ENCODE measurements around the gene KCNQ2. TPM values are rescaled to one million over a fixed set of nuclear protein-coding genes. Genes with fewer than 3 reads are reported as not detected.

KCNQ2 gene
- total and polyA plus RNA-seq, 8 donors: 0.03 to 2.2 (median 0.25) TPM; not detected in 5

DNA sequence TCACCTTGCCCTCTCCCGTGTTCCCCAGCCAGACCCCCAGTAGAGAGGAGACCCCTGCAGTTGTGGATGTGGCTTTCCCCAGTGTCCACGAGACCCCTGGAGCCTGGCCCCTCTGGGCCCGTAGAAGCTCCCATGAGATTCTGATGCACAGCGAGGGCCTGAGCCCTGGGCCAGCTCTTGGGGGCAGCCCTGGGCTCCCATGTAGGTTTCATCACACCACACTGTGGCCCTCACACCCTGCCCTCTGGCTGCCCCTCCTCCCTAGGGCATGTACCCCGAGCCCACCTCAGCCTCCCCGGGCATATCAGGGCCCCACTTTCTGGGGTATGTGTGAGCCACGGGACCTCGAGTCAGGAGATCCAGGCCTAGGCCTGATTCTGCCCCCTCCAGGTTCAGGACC, 104.3 kb downstream of the KCNQ2 start:
- TF ChIP-seq, protein P1, sequence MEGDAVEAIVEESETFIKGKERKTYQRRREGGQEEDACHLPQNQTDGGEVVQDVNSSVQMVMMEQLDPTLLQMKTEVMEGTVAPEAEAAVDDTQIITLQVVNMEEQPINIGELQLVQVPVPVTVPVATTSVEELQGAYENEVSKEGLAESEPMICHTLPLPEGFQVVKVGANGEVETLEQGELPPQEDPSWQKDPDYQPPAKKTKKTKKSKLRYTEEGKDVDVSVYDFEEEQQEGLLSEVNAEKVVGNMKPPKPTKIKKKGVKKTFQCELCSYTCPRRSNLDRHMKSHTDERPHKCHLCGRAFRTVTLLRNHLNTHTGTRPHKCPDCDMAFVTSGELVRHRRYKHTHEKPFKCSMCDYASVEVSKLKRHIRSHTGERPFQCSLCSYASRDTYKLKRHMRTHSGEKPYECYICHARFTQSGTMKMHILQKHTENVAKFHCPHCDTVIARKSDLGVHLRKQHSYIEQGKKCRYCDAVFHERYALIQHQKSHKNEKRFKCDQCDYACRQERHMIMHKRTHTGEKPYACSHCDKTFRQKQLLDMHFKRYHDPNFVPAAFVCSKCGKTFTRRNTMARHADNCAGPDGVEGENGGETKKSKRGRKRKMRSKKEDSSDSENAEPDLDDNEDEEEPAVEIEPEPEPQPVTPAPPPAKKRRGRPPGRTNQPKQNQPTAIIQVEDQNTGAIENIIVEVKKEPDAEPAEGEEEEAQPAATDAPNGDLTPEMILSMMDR (IDR thresholded peaks at IDR 0.05): no peak
- TF ChIP-seq POLR2A (IDR thresholded peaks at IDR 0.05): no peak
- TF ChIP-seq EP300 (IDR thresholded peaks at IDR 0.05): no peak
- TF ChIP-seq POLR2AphosphoS5 (IDR thresholded peaks at IDR 0.05): no peak
- no peaks in the 10 kb centered on the region for H3K36me3 ChIP-seq
- H3K4me3 ChIP-seq: no peak overlapping the region
- peaks cover 2 to 94% (median 35%) of the 10 kb centered on the region in 3 donors for H3K27me3 ChIP-seq
- no peak overlapping the region for H3K27ac ChIP-seq
- no peak for DNase-seq
- intact Hi-C loops (cut with DNase I; ENCODE audit: low total_unique reads): no loop called here
- 67 to 87% (median 80%) methylated on average over 7 to 8 of the region's 8 CpGs for WGBS, 5 donors
- H3K4me1 ChIP-seq: no peaks in the 10 kb centered on the region
- H3K9me3 ChIP-seq: no peaks in the 10 kb centered on the region

DNA sequence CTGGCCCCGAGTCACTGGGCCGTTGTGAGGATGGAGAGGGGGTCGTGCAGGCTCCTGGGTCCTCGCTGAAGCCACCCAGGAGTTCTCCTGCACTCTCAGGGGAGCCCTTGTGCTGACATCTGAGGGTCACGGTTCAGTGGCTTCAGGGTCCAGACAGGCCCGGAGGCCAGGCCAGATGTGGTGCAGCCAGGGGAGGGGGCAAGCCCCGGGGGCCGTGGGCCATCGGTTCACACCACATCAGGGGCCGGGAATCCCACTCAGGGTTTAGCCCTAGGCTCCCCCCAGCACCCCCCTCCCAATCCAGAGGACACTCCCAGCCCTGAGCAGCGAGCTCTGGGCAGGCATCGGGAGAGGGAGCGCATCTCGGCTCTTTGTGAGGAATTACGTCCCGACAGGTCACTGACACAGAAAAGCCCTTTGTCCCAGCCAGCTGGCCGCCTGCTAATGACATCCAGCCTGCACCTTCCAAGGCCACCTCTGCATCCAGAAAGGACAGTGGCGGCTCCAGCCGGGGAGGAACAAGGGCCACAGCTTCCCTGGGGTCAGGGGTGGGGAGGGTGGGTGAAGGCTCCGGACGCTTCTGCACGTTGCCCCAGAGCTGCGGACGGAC, 104.9 kb downstream of the KCNQ2 start:
- no peak for DNase-seq
- Histone ChIP-seq H3K27ac (no peak overlapping the region), H3K9me3 (no peaks in the 10 kb centered on the region), H3K4me3 (no peak overlapping the region), H3K27me3 (peaks cover 0 to 94% (median 37%) of the 10 kb centered on the region in 3 donors), H3K36me3 (no peaks in the 10 kb centered on the region), H3K4me1 (no peaks in the 10 kb centered on the region)
- intact Hi-C loops (cut with DNase I; ENCODE audit: low total_unique reads): no loop called here
- 62 to 71% (median 66%) methylated on average over 20 to 24 of the region's 24 CpGs for WGBS, 5 donors
- no peak for TF ChIP-seq POLR2AphosphoS5 (IDR thresholded peaks at IDR 0.05)
- TF ChIP-seq, protein P1 (IDR thresholded peaks at IDR 0.05): no peak
- no peak for TF ChIP-seq EP300 (IDR thresholded peaks at IDR 0.05)
- no peak for TF ChIP-seq POLR2A (IDR thresholded peaks at IDR 0.05)

DNA sequence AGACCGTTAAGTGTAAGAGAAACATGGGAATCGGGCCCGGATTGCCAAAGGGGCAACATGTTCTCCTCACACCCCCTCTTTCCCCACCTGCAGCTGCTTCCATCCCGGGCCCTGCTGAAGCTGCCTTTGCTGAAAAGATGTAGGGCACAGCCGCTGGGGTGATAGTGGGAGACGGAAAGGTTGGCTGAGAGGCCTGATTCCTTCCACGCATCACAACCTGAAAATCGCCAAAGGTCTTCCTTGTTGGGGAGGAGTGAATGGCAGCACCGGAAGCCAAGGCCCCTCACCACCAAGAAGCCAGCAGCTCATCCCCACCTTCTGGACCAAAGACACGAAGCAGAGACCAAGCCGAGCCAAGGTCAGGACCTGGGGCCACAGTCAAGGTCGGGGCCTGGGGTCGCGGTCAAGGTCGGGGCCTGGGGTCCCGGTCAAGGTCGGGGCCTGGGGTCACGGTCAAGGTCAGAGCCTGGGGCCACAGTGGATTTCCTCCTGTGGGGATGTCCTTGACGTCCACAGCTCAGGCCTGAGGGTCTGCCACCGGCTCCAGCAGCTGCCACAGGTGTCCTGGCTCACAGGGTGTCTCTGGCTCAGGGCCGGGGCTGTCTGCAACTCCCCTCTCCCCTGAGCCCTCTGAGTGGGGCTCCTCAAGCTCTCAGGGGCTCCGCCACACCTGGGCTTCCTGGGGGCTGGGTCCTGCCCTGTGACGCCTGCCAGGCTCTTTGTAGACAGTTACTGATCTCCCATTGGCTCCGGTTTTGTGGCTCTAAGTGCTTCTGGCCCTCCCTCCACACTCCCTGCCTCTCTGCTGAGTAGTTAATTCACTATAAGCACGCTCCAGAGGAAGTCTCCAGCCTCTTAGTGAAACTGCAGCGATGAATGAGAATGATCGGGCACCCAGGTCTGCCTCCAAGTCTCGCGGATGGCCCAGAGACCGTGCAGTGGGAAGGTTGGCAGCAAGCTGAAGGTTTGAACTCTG, 105.8 kb downstream of the KCNQ2 start:
- H3K9me3 ChIP-seq: no peaks in the 10 kb centered on the region
- intact Hi-C loops (cut with DNase I; ENCODE audit: low total_unique reads): no loop called here
- WGBS, 5 donors: 62 to 74% (median 73%) methylated on average over 17 to 30 of the region's 30 CpGs
- TF ChIP-seq POLR2AphosphoS5 (IDR thresholded peaks at IDR 0.05) (no peak), POLR2A (IDR thresholded peaks at IDR 0.05) (no peak), EP300 (IDR thresholded peaks at IDR 0.05) (no peak)
- TF ChIP-seq, protein P1 (IDR thresholded peaks at IDR 0.05): no peak
- H3K27ac ChIP-seq: no peak overlapping the region
- no peak overlapping the region for H3K4me3 ChIP-seq
- peaks cover 0 to 4% (median 0%) of the 10 kb centered on the region in 4 donors for H3K4me1 ChIP-seq
- H3K36me3 ChIP-seq: no peaks in the 10 kb centered on the region
- peaks cover 0 to 96% (median 45%) of the 10 kb centered on the region in 3 donors for H3K27me3 ChIP-seq
- DNase-seq: no peak

DNA sequence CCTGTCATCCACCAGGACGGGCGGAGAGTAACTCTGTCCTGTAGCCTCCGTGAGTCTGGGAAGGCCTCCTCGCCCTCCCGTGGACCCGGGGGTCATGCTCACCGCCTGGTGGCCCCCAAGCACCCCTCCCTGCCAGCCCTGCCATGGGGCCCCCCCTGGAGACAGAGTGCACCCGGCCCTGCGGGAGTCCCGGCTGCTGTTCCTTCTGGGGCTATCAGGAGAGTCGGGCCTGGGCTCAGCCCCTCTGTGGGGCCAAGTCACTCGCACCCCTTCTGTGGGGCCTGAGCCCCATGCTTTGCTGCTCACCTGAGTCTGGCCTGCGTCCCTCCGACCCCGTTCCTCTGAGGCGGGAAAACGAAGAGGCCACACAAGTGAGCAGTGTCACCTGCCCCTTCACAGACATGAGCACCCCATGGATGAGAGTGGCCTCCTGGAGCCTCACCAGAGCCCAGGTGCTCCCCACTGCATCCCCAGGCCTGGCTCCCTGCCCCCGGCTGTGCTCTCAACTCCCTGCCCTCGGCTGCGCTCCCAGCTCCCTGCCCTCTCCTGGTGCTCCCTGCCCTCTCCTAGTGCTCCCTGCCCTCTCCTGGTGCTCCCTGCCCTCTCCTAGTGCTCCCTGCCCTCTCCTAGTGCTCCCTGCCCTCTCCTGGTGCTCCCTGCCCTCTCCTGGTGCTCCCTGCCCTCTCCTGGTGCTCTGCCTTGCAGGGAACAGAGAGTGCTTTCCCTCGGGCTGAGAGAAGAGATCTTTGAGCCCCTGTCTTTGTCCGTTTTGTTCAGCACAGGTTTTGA, 106.7 kb downstream of the KCNQ2 start:
- DNase-seq: no peak
- Histone ChIP-seq H3K36me3 (no peaks in the 10 kb centered on the region), H3K4me3 (no peak overlapping the region), H3K4me1 (peaks cover 0 to 7% (median 4%) of the 10 kb centered on the region in 4 donors), H3K27ac (no peak overlapping the region), H3K27me3 (peaks cover 2 to 96% (median 44%) of the 10 kb centered on the region in 3 donors), H3K9me3 (no peaks in the 10 kb centered on the region)
- intact Hi-C loops (cut with DNase I; ENCODE audit: low total_unique reads): no loop called here
- TF ChIP-seq, protein P1 (IDR thresholded peaks at IDR 0.05): no peak
- TF ChIP-seq POLR2A (IDR thresholded peaks at IDR 0.05) (no peak), EP300 (IDR thresholded peaks at IDR 0.05) (no peak), POLR2AphosphoS5 (IDR thresholded peaks at IDR 0.05) (no peak)
- WGBS, 5 donors: 74 to 84% (median 81%) methylated on average over 18 to 22 of the region's 22 CpGs

All from stomach (tissue), 9 donors.